K562 (cell line): ENCODE results near the gene PTH2. TPM values are rescaled to one million over a fixed set of nuclear protein-coding genes. Genes with fewer than 3 reads are reported as not detected.

Experiments used
- CREB1 ChIP-seq, 2 experiments: sonication (generic) in 1 of 2; formaldehyde crosslinking in 1 of 2; IDR thresholded peaks; 2 replicates each; pipeline versions ENCODE4 v1.6.1 to v1.8.0; 2012 to 2022; ENCODE audit warnings: inconsistent platforms in 1 of 2, mild to moderate bottlenecking in 1 of 2, missing genetic modification reagents in 1 of 2, moderate library complexity in 1 of 2
- E2F3 ChIP-seq: fragments of 250-450 bp; sonication (Bioruptor Pico); IDR thresholded peaks from 2 replicates; pipeline ENCODE4 v1.4.0; 2020; ENCODE audit warnings: mild to moderate bottlenecking
- GABPA ChIP-seq: fragments of 200-800 bp; sonication (Bioruptor generic); conservative IDR thresholded peaks from 2 replicates; pipeline ENCODE4 v1.6.1; 2016; ENCODE audit warnings: low read depth, missing genetic modification characterization, missing compliant biosample characterization
- GTF2B ChIP-seq: IDR thresholded peaks from 2 replicates; pipeline ENCODE4 v1.6.1; 2011; ENCODE audit not compliant: insufficient read length; ENCODE audit errors: extremely low read depth
- HES1 ChIP-seq: fragments of 450-650 bp; IDR thresholded peaks from 2 replicates; pipeline ENCODE4 v1.6.1; 2016; ENCODE audit warnings: low read depth, mild to moderate bottlenecking, moderate library complexity
- HSF4 ChIP-seq: fragments of 250-450 bp; sonication (Bioruptor Pico); IDR thresholded peaks from 2 replicates; pipeline ENCODE4 v2.1.2; 2022; ENCODE audit warnings: mild to moderate bottlenecking, moderate library complexity, borderline replicate concordance
- KLF13 ChIP-seq: fragments of 450-650 bp; IDR thresholded peaks from 2 replicates; pipeline ENCODE4 v1.6.1; 2016; ENCODE audit warnings: missing genetic modification characterization, low read depth, mild to moderate bottlenecking, missing compliant biosample characterization, moderate library complexity, borderline replicate concordance
- MCM2 ChIP-seq: fragments of 450-650 bp; IDR thresholded peaks from 2 replicates; pipeline ENCODE4 v1.6.1; 2017; ENCODE audit warnings: low read depth, mild to moderate bottlenecking
- MYNN ChIP-seq, 2 experiments: sonication (generic); formaldehyde crosslinking in 1 of 2; IDR thresholded peaks; 2 replicates each; pipeline versions ENCODE4 v1.5.0 to v1.6.1; 2016 to 2020; ENCODE audit warnings: antibody characterized with exemption in 1 of 2, missing genetic modification reagents in 1 of 2
- NFRKB ChIP-seq: fragments of 450-650 bp; IDR thresholded peaks from 2 replicates; pipeline ENCODE4 v1.6.1; 2016; ENCODE audit warnings: low read depth
- NR2F6 ChIP-seq: fragments of 450-650 bp; formaldehyde crosslinking; IDR thresholded peaks from 2 replicates; pipeline ENCODE4 v1.4.0; 2020; ENCODE audit warnings: mild to moderate bottlenecking
- POLR2G ChIP-seq: fragments of 200-400 bp; formaldehyde crosslinking; IDR thresholded peaks from 2 replicates; pipeline ENCODE4 v1.6.1; 2017; ENCODE audit warnings: low read depth, mild to moderate bottlenecking, antibody characterized with exemption, low read length, moderate library complexity
- SP1 ChIP-seq: sonication (generic); formaldehyde crosslinking; IDR thresholded peaks from 2 replicates; pipeline ENCODE4 v1.8.1; 2022; ENCODE audit warnings: mild to moderate bottlenecking, missing genetic modification reagents
- SPI1 ChIP-seq: IDR thresholded peaks from 2 replicates; pipeline ENCODE4 v1.6.1; 2011; ENCODE audit warnings: low read depth, low read length, control low read depth, borderline replicate concordance
- TCF15 ChIP-seq: fragments of 250-450 bp; sonication (Bioruptor Pico); IDR thresholded peaks from 2 replicates; pipeline ENCODE4 v1.8.0; 2022; ENCODE audit warnings: moderate library complexity, mild to moderate bottlenecking, inconsistent platforms
- THRB ChIP-seq: fragments of 450-650 bp; formaldehyde crosslinking; conservative IDR thresholded peaks from 2 replicates; pipeline ENCODE4 v1.4.0; 2022; ENCODE audit warnings: mild to moderate bottlenecking, missing genetic modification characterization
- TRIM28 ChIP-seq: fragments of 450-650 bp; IDR thresholded peaks from 2 replicates; pipeline ENCODE4 v1.6.1; 2017
- TSC22D4 ChIP-seq: fragments of 450-650 bp; IDR thresholded peaks from 2 replicates; pipeline ENCODE4 v1.6.1; 2016; ENCODE audit warnings: missing genetic modification characterization, missing biosample characterization, control low read depth
- ZBTB1 ChIP-seq: sonication (generic); formaldehyde crosslinking; IDR thresholded peaks from 2 replicates; pipeline ENCODE4 v1.8.1; 2023; ENCODE audit warnings: missing genetic modification reagents, low read depth, mild to moderate bottlenecking, borderline replicate concordance
- ZBTB33 ChIP-seq: sonication (generic); formaldehyde crosslinking; IDR thresholded peaks from 2 replicates; pipeline ENCODE4 v1.8.1; 2023; ENCODE audit warnings: mild to moderate bottlenecking, missing genetic modification reagents
- ZNF644 ChIP-seq: fragments of 200-800 bp; sonication (Bioruptor generic); IDR thresholded peaks from 2 replicates; pipeline ENCODE4 v1.6.1; 2016; ENCODE audit warnings: low read depth, missing genetic modification characterization, missing compliant biosample characterization
- ZNF655 ChIP-seq: fragments of 250-450 bp; sonication (Bioruptor Pico); IDR thresholded peaks from 2 replicates; pipeline ENCODE4 v1.5.0; 2021
- polyA plus RNA-seq, 8 experiments: library from polyadenylated mRNA; depleted of rRNA in 4 of 8; stranded (reverse) in 5 of 8; unstranded in 3 of 8; fragments of >200 nt; fragmentation: Nextera tagmentation in 2 of 8; fragmentation: Illumina TruSeq in 1 of 8; extraction: Ambion mirVana in 2 of 8; extraction: Trizol in 1 of 8; gene quantifications; 2 replicates each; pipeline versions ENCODE4 v1.2.1 to v1.2.3, GENCODE V29; 2011 to 2014; ENCODE audit warnings: inconsistent platforms in 1 of 8, missing spikeins in 1 of 8
- total RNA-seq, 7 experiments: library from RNA; depleted of rRNA in 6 of 7; stranded (reverse); fragments of >200 nt in 6 of 7; fragmentation: Illumina TruSeq in 2 of 7; extraction: Trizol in 2 of 7; gene quantifications; 2 replicates each; pipeline versions ENCODE4 v1.2.1 to v1.2.3, GENCODE V29; 2011 to 2021; ENCODE audit warnings: low replicate concordance in 1 of 7

Gene PTH2
- total and polyA plus RNA-seq, 9 of the 15 experiments (the other 6 are each of a cell fraction or from before 2014, with no cell fraction given), result 1.3 TPM; not detected in 8

GRCh38 chr19:49409441-49410029 lies 13.7 kb downstream of the PTH2 start (continued):
- no peak for TF ChIP-seq GTF2B
- no peak for TF ChIP-seq POLR2G
- TF ChIP-seq HES1, result no peak
- no peak for TF ChIP-seq HSF4 (CRISPR knock-in tag)
- peak; percentile 75 for TF ChIP-seq GABPA
- TF ChIP-seq SPI1, result peak; percentile 100
- TF ChIP-seq KLF13, result no peak
- TF ChIP-seq ZNF644, result no peak
- TF ChIP-seq ZBTB1 (CRISPR knock-in tag), result no peak
- no peak for TF ChIP-seq ZNF655
- TF ChIP-seq NFRKB, result no peak
- TF ChIP-seq TRIM28, result no peak
- 0 out of 2 replicates have a peak, but pooled peaks have one; percentile 61 for TF ChIP-seq THRB (CRISPR knock-in tag)
- TF ChIP-seq SP1, result no peak
- no peak for TF ChIP-seq ZBTB33 (CRISPR knock-in tag)
- TF ChIP-seq TSC22D4 (tag), result 0 out of 2 replicates have a peak, but pooled peaks have one; percentile 26
- TF ChIP-seq TCF15 (CRISPR knock-in tag), result no peak
- no peak for TF ChIP-seq MCM2
- TF ChIP-seq NR2F6 (CRISPR knock-in tag), result no peak
- no peak for TF ChIP-seq E2F3 (CRISPR knock-in tag)
- TF ChIP-seq CREB1 (IDR thresholded peaks at IDR 0.05), result no peak
- TF ChIP-seq CREB1 (CRISPR knock-in tag; IDR thresholded peaks at IDR 0.05), result no peak
- no peak for TF ChIP-seq MYNN (IDR thresholded peaks at IDR 0.05)
- TF ChIP-seq MYNN (CRISPR knock-in tag; IDR thresholded peaks at IDR 0.05), result no peak
